HepG2 (cell line): ENCODE results near the gene SLFNL1. TPM values are rescaled to one million over a fixed set of nuclear protein-coding genes. Genes with fewer than 3 reads are reported as not detected.

Experiments
- ATAC-seq: fragments of 200-7000 bp; cut with Tn5 transposase; 3 replicates; pipeline ENCODE4 v1.9.1; 2020; ENCODE audit warnings: mild to moderate bottlenecking, moderate library complexity
- BruUV-seq: library from RNA; stranded (reverse); fragments of 400-500 nt; replicated peaks from 2 replicates; lab custom pipeline; 2021; lab: Mats Ljungman, UMichigan
- CTCF ChIA-PET: fragments of 300-600 bp; formaldehyde crosslinking; extraction: SDS; loops from one replicate; lab custom pipeline; 2021; ENCODE audit warnings: low total read pairs, inconsistent platforms, low intra/inter-chr PET ratio; lab: Yijun Ruan, JAX
- POLR2A ChIA-PET: fragments of 350-600 bp; sonication (Branson Sonifier 250); formaldehyde crosslinking; loops from one replicate; lab custom pipeline; 2020; ENCODE audit warnings: antibody characterized with exemption, inconsistent platforms; lab: Yijun Ruan, JAX
- DNase-seq: peaks from one replicate; pipeline ENCODE4 v3.0.0-alpha.2; 2015; ENCODE audit warnings: low spot score
- FAIRE-seq: peaks from 3 replicates; lab custom pipeline; 2011; peaks lifted over from hg19 to GRCh38; lab: Jason Lieb, UNC
- H2AFZ ChIP-seq: one replicate; pipeline ENCODE4 v1.6.1; 2011; ENCODE audit warnings: low read length, inconsistent platforms
- H3K27ac ChIP-seq: fragments of 300-600 bp; 3 replicates; pipeline ENCODE4 v1.8.0; 2011; ENCODE audit warnings: mixed run types, mild to moderate bottlenecking, mixed read lengths, low read length, inconsistent platforms; ENCODE audit not compliant: insufficient read depth; ENCODE audit errors: extremely low read length
- H3K27me3 ChIP-seq, 2 experiments: fragments of 200-600 bp in 1 of 2; 2 replicates in 1 of 2; 3 replicates in 1 of 2; pipeline versions ENCODE4 v1.6.0 to v1.8.0; 2011; ENCODE audit warnings: low read length in 2 of 2, mild to moderate bottlenecking in 2 of 2, moderate library complexity in 2 of 2, inconsistent platforms in 1 of 2; ENCODE audit not compliant: insufficient read depth in 2 of 2, control insufficient read depth in 1 of 2
- H3K36me3 ChIP-seq, 2 experiments: fragments of 200-600 bp in 1 of 2; replicated peaks in 1 of 2; 2 replicates in 1 of 2; 3 replicates in 1 of 2; pipeline versions ENCODE4 v1.5.1 to v1.8.0; 2011; ENCODE audit warnings: low read length in 2 of 2, inconsistent platforms in 1 of 2; ENCODE audit not compliant: insufficient read depth in 2 of 2, control insufficient read depth in 1 of 2
- H3K4me1 ChIP-seq: 2 replicates; pipeline ENCODE4 v1.5.1; 2012; ENCODE audit warnings: low read length, inconsistent platforms; ENCODE audit not compliant: insufficient read depth
- H3K4me2 ChIP-seq: 2 replicates; pipeline ENCODE4 v1.6.0; 2011; ENCODE audit warnings: low read depth, low read length, inconsistent platforms
- H3K4me3 ChIP-seq, 3 experiments: fragments of 200-600 bp in 1 of 3; sonication (generic), shearing (Covaris generic) in 1 of 3; replicated peaks in 1 of 3; 2 replicates each; pipeline ENCODE4 v1.5.1; 2011 to 2016; ENCODE audit warnings: low read length in 3 of 3, inconsistent platforms in 2 of 3, low read depth in 2 of 3, mild to moderate bottlenecking in 2 of 3, control low read depth in 1 of 3, mixed read lengths in 1 of 3; ENCODE audit not compliant: insufficient read depth in 1 of 3
- H3K79me2 ChIP-seq: one replicate; pipeline ENCODE4 v1.6.1; 2011; ENCODE audit warnings: low read length, inconsistent platforms; ENCODE audit not compliant: insufficient read depth
- H3K9ac ChIP-seq: 2 replicates; pipeline ENCODE4 v1.6.0; 2011; ENCODE audit warnings: mild to moderate bottlenecking, low read depth, low read length, inconsistent platforms; ENCODE audit not compliant: insufficient read depth
- H3K9me3 ChIP-seq: 2 replicates; pipeline ENCODE4 v1.5.1; 2012; ENCODE audit warnings: mild to moderate bottlenecking, low read length
- H4K20me1 ChIP-seq: 2 replicates; pipeline ENCODE4 v1.6.0; 2011; ENCODE audit warnings: inconsistent platforms, mild to moderate bottlenecking, low read length, moderate library complexity; ENCODE audit not compliant: insufficient read depth
- CEBPB ChIP-seq: IDR thresholded peaks from 2 replicates; pipeline ENCODE4 v1.6.1; 2011; ENCODE audit warnings: low read depth, low read length, improper control_type of control experiment, borderline replicate concordance
- CEBPG ChIP-seq: IDR thresholded peaks from 2 replicates; pipeline ENCODE4 v1.6.1; 2016
- CREB3 ChIP-seq: sonication (generic); formaldehyde crosslinking; IDR thresholded peaks from 2 replicates; pipeline ENCODE4 v1.5.0; 2020; ENCODE audit warnings: missing genetic modification reagents
- RERE ChIP-seq: IDR thresholded peaks from 2 replicates; pipeline ENCODE4 v1.6.1; 2016; ENCODE audit warnings: low read depth, missing genetic modification reagents, missing compliant biosample characterization
- ZNF180 ChIP-seq: sonication (generic); formaldehyde crosslinking; IDR thresholded peaks from 2 replicates; pipeline ENCODE4 v1.4.0; 2020; ENCODE audit warnings: low read depth, missing genetic modification reagents, borderline replicate concordance
- WGBS: methylation state at CpG from one replicate; pipeline ENCODE4 v1.1.6; 2017; ENCODE audit warnings: low lambda C conversion rate; 5-methylcytosine and 5-hydroxymethylcytosine counted together
- in situ Hi-C: cut with HindIII; loops from 2 replicates; pipeline ENCODE4 v1.10.0; 2017; ENCODE audit warnings: low pct_unique_long_range_greater_than_20kb; ENCODE audit not compliant: extremely low pct_ligation_motif_present
- intact Hi-C: fragments of 100-400 bp; cut with micrococcal nuclease; formaldehyde crosslinking; loops from one replicate; pipeline ENCODE4 v1.10.0; 2022; ENCODE audit not compliant: unreplicated experiment
- polyA plus RNA-seq, 8 experiments: library from polyadenylated mRNA; depleted of rRNA in 3 of 8; stranded (reverse) in 7 of 8; unstranded in 1 of 8; fragments of >200 nt; fragmentation: Illumina TruSeq in 4 of 8; extraction: Trizol in 4 of 8; gene quantifications; 2 replicates each; pipeline versions ENCODE4 v1.2.1 to v1.2.3, GENCODE V29; 2011 to 2016; ENCODE audit warnings: low read depth in 4 of 8, missing spikeins in 1 of 8, mixed read lengths in 1 of 8; ENCODE audit not compliant: insufficient read depth in 1 of 8
- total RNA-seq, 5 experiments: library from RNA; depleted of rRNA; stranded (reverse); fragments of >200 nt; fragmentation: Illumina TruSeq; extraction: Trizol; gene quantifications; 2 replicates each; pipeline ENCODE4 v1.2.3, GENCODE V29; 2016; ENCODE audit warnings: low read depth in 1 of 5

SLFNL1 gene
- total and polyA plus RNA-seq, 2 of the 13 experiments (the other 11 are each of a cell fraction or from before 2014, with no cell fraction given): 0.07 to 0.20 TPM

DNA sequence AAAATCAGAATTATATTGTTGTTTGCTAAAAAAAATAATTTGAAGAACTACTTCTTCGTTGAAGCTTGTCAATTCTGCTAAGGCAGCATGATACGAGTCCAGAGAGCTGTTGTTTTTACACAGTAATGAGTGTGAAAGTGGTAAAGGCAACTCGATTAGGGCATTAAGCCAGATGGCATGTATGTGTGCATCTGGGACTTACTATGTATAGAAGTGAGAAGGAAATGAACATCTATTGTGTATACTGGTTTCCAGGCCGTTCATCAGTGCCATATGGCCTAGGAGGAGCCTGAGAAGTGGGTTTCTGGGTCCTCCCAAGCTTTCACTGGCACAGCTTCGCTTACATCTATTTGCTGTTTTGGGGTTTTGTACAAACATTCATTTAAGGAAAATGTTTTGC is 36.4 kb downstream of the SLFNL1 start (continued):
- no peak for TF ChIP-seq CREB3 (CRISPR knock-in tag)
- no peak for TF ChIP-seq ZNF180 (CRISPR knock-in tag)

- in situ Hi-C loops (no loop called here), intact Hi-C loops (no loop called here)
- 90% methylated on average over 4 of the region's 4 CpGs for WGBS
- Histone ChIP-seq H3K4me2 (no peak overlapping the region), H3K4me1 (peaks cover 94% of the 10 kb centered on the region), H3K79me2 (peaks cover 37% of the 10 kb centered on the region), H3K4me3 (no peak overlapping the region), H4K20me1 (no peaks in the 10 kb centered on the region), H3K36me3 (peaks cover 19 to 56% of the 10 kb centered on the region in 2 experiments), H3K9ac (no peak overlapping the region), H2AFZ (no peak overlapping the region), H3K9me3 (no peaks in the 10 kb centered on the region), H3K27me3 (no peaks in the 10 kb centered on the region), H3K27ac (no peak overlapping the region)
- ATAC-seq (no peak), FAIRE-seq (no peak), DNase-seq (no peak)
- ChIA-PET POLR2A (no interaction called here), CTCF (no interaction called here)
- 0 out of 2 replicates have a peak, but pooled peaks have one; percentile 8 for TF ChIP-seq CEBPG (CRISPR knock-in tag)
- TF ChIP-seq RERE: no peak
- TF ChIP-seq CEBPB: peak; percentile 43; the same call in 1 of the 2 replicates
- no TSS peak for BruUV-seq
Observed at GRCh38 chr1:40984531-40984930, 37.0 kb downstream of the SLFNL1 start.
